ENCODE measurements around the gene SPEF2.
"Not testable (repeated sequence)": the region's sequence is repeated elsewhere in the genome, so short reads cannot be mapped to it uniquely, and the experiment has no call there.

The SPEF2 gene

GRCh38 chr5:35819668-35820067, 202.0 kb downstream of the SPEF2 start:
- DNase-seq (ENCODE audit: low read depth in 2 of 2), result no peak

GRCh38 chr5:35820735-35821134, 203.1 kb downstream of the SPEF2 start:
- DNase-seq (ENCODE audit: low read depth in 2 of 2), result no peak

GRCh38 chr5:35821513-35821912, 203.8 kb downstream of the SPEF2 start:
- no peak for DNase-seq (ENCODE audit: low read depth in 2 of 2)

- no peak for DNase-seq (ENCODE audit: low read depth in 2 of 2)
Measured at GRCh38 chr5:35822511-35822910, 204.8 kb downstream of the SPEF2 start.

GRCh38 chr5:35823347-35824098, 205.9 kb downstream of the SPEF2 start:
- no peak for DNase-seq (ENCODE audit: low read depth in 2 of 2)

- no peak for DNase-seq (ENCODE audit: low read depth in 2 of 2)
Measured at GRCh38 chr5:35826056-35826455, 208.4 kb downstream of the SPEF2 start.

GRCh38 chr5:35826554-35826953, 208.9 kb downstream of the SPEF2 start:
- DNase-seq (ENCODE audit: low read depth in 2 of 2), result no peak

- no peak for DNase-seq (ENCODE audit: low read depth in 2 of 2)
Measured at GRCh38 chr5:35828082-35828598, 210.5 kb downstream of the SPEF2 start.

- no peak for DNase-seq (ENCODE audit: low read depth in 2 of 2)
Measured at GRCh38 chr5:35830587-35830986, 212.9 kb downstream of the SPEF2 start.

- DNase-seq (ENCODE audit: low read depth in 2 of 2), result no peak
Measured at GRCh38 chr5:35832762-35833161, 215.1 kb downstream of the SPEF2 start.

GRCh38 chr5:35833224-35833623, 215.6 kb downstream of the SPEF2 start:
- DNase-seq (ENCODE audit: low read depth in 2 of 2), result no peak

GRCh38 chr5:35835796-35836742, 218.4 kb downstream of the SPEF2 start:
- no peak for DNase-seq (ENCODE audit: low read depth in 2 of 2)

GRCh38 chr5:35838370-35839042, 220.8 kb downstream of the SPEF2 start:
- no peak for DNase-seq (ENCODE audit: low read depth in 2 of 2)

- DNase-seq (ENCODE audit: low read depth in 2 of 2), result no peak
Measured at GRCh38 chr5:35842856-35843255, 225.2 kb downstream of the SPEF2 start.

GRCh38 chr5:35845508-35845907, 227.8 kb downstream of the SPEF2 start:
- not testable (repeated sequence) for DNase-seq (ENCODE audit: low read depth in 2 of 2)

GRCh38 chr5:35847491-35847890, 229.8 kb downstream of the SPEF2 start:
- DNase-seq (ENCODE audit: low read depth in 2 of 2), result no peak

- no peak for DNase-seq (ENCODE audit: low read depth in 2 of 2)
Measured at GRCh38 chr5:35847961-35848360, 230.3 kb downstream of the SPEF2 start.

- DNase-seq (ENCODE audit: low read depth in 2 of 2), result no peak
Measured at GRCh38 chr5:35849860-35850259, 232.2 kb downstream of the SPEF2 start.

- DNase-seq (ENCODE audit: low read depth in 2 of 2), result no peak
Measured at GRCh38 chr5:35850967-35851680, 233.5 kb downstream of the SPEF2 start.

- DNase-seq (ENCODE audit: low read depth in 2 of 2), result no peak
Measured at GRCh38 chr5:35852084-35852734, 234.5 kb downstream of the SPEF2 start.

- no peak for DNase-seq (ENCODE audit: low read depth in 2 of 2)
Measured at GRCh38 chr5:35852773-35853172, 235.1 kb downstream of the SPEF2 start.
